PC-3 (cell line): ENCODE results near the gene POTEM. TPM values are rescaled to one million over a fixed set of nuclear protein-coding genes. Genes with fewer than 3 reads are reported as not detected.
"Not testable (repeated sequence)": the region's sequence is repeated elsewhere in the genome, so short reads cannot be mapped to it uniquely, and the experiment has no call there.

Source experiments
- ATAC-seq: fragments of 200-7000 bp; cut with Tn5 transposase; 2 replicates; pipeline ENCODE4 v1.9.1; 2020; ENCODE audit warnings: mild to moderate bottlenecking, moderate library complexity
- Bru-seq: library from RNA; stranded (reverse); fragments of 400-500 nt; gene quantifications from one replicate; lab custom pipeline; 2021; lab: Mats Ljungman, UMichigan
- BruChase-seq, 2 experiments: library from RNA; stranded (reverse); fragments of 400-500 nt; gene quantifications; one replicate each; lab custom pipeline; 2021; lab: Mats Ljungman, UMichigan
- BruUV-seq: library from RNA; stranded (reverse); fragments of 400-500 nt; replicated peaks from 2 replicates; lab custom pipeline; 2021; lab: Mats Ljungman, UMichigan
- CTCF ChIA-PET: fragments of 300-600 bp; sonication (Branson Sonifier 250); formaldehyde crosslinking; loops from one replicate; lab custom pipeline; 2022; ENCODE audit warnings: antibody characterized with exemption; lab: Charles Lee
- POLR2A ChIA-PET: fragments of 300-600 bp; sonication (Branson Sonifier 250); formaldehyde crosslinking; loops from one replicate; lab custom pipeline; 2022; ENCODE audit warnings: antibody characterized with exemption; ENCODE audit not compliant: unreplicated experiment; lab: Charles Lee
- DNase-seq: peaks from one replicate; pipeline ENCODE4 v3.0.0-alpha.2; 2015
- H2AFZ ChIP-seq: fragments of 300-600 bp; sonication (generic); 2 replicates; pipeline ENCODE4 v1.6.0; 2016; ENCODE audit warnings: antibody characterized with exemption, low read length
- H3F3A ChIP-seq: fragments of 300-600 bp; sonication (generic); one replicate; pipeline ENCODE4 v1.6.0; 2017; ENCODE audit warnings: antibody characterized with exemption, low read length, control low read depth, mild to moderate bottlenecking; ENCODE audit not compliant: unreplicated experiment
- H3K27ac ChIP-seq: fragments of 300-600 bp; sonication (generic); 2 replicates; pipeline ENCODE4 v1.5.1; 2016; ENCODE audit warnings: mild to moderate bottlenecking, low read length
- H3K27me3 ChIP-seq: fragments of 300-600 bp; sonication (generic); 2 replicates; pipeline ENCODE4 v1.6.1; 2016; ENCODE audit warnings: low read length, mixed read lengths
- H3K36me3 ChIP-seq: fragments of 300-600 bp; sonication (generic); 2 replicates; pipeline ENCODE4 v1.6.1; 2016; ENCODE audit warnings: low read depth, mixed run types, low read length, mixed read lengths
- H3K4me1 ChIP-seq: fragments of 300-600 bp; sonication (generic); 2 replicates; pipeline ENCODE4 v1.5.1; 2016; ENCODE audit warnings: low read length; ENCODE audit not compliant: insufficient read depth
- H3K4me2 ChIP-seq: fragments of 300-600 bp; sonication (generic); 2 replicates; pipeline ENCODE4 v1.6.0; 2016; ENCODE audit warnings: low read length
- H3K4me3 ChIP-seq: fragments of 300-600 bp; sonication (generic); 2 replicates; pipeline ENCODE4 v1.5.1; 2016; ENCODE audit warnings: mild to moderate bottlenecking, low read length, mixed read lengths
- H3K79me2 ChIP-seq: fragments of 300-600 bp; sonication (generic); 2 replicates; pipeline ENCODE4 v1.6.1; 2017; ENCODE audit warnings: low read length, mixed read lengths
- H3K9ac ChIP-seq: fragments of 300-600 bp; sonication (generic); 2 replicates; pipeline ENCODE4 v1.6.0; 2016; ENCODE audit warnings: mild to moderate bottlenecking, low read length
- H3K9me2 ChIP-seq: fragments of 300-600 bp; sonication (generic); replicated peaks from 2 replicates; pipeline ENCODE4 v1.6.1; 2016; ENCODE audit warnings: mixed run types, low read length, mixed read lengths
- H3K9me3 ChIP-seq: fragments of 300-600 bp; sonication (generic); 2 replicates; pipeline ENCODE4 v1.6.1; 2016; ENCODE audit warnings: low read length, mixed read lengths
- H4K20me1 ChIP-seq: fragments of 300-600 bp; sonication (generic); 2 replicates; pipeline ENCODE4 v1.6.1; 2016; ENCODE audit warnings: low read length, mixed read lengths
- intact Hi-C: fragments of 100-400 bp; cut with micrococcal nuclease; formaldehyde crosslinking; loops from 2 replicates; pipeline ENCODE4 v1.9.0; 2023
- long read RNA-seq: library from polyadenylated mRNA; unstranded; transcript quantifications from one replicate; pipeline ENCODE4 v2.0.0, GENCODE V29; 2021; ENCODE audit not compliant: unreplicated experiment
- total RNA-seq: library from RNA; depleted of rRNA; stranded (reverse); fragments of >200 nt; gene quantifications from 2 replicates; pipeline ENCODE4 v1.2.3, GENCODE V29; 2014; rRNA removed

POTEM gene
- 0.12 TPM in 1 of 2 replicates, not detected in the other for total RNA-seq
- Bru-seq, nascent RNA, result not detected
- percentile 3 among the genes with signal in this experiment for BruChase-seq, experiment 1, labeled RNA remaining after a 6-hour chase
- not detected for BruChase-seq, experiment 2, labeled RNA remaining after a 2-hour chase
- long read RNA-seq, result 0 reads

GRCh38 chr14:18967134-18967533, at the start of gene POTEM:
POTEM (plus strand) TSS chr14:18967434; CDS start chr14:18967486, 52 bp downstream.
- H3K4me1 ChIP-seq, ATAC-seq, intact Hi-C loops, POLR2A ChIA-PET, H3K9ac ChIP-seq, H3K4me3 ChIP-seq, H3K36me3 ChIP-seq, H3K27me3 ChIP-seq, H3F3A ChIP-seq, H4K20me1 ChIP-seq, H3K9me2 ChIP-seq, DNase-seq, H2AFZ ChIP-seq, H3K79me2 ChIP-seq, BruUV-seq, H3K9me3 ChIP-seq, CTCF ChIA-PET, H3K27ac ChIP-seq, H3K4me2 ChIP-seq: not testable (repeated sequence)

- H3K4me1 ChIP-seq, H3K9ac ChIP-seq, CTCF ChIA-PET, H3K9me2 ChIP-seq, H3K9me3 ChIP-seq, H3F3A ChIP-seq, H4K20me1 ChIP-seq, H3K36me3 ChIP-seq, H3K4me3 ChIP-seq, H3K4me2 ChIP-seq, H2AFZ ChIP-seq, DNase-seq, ATAC-seq, intact Hi-C loops, H3K27me3 ChIP-seq, BruUV-seq, H3K79me2 ChIP-seq, POLR2A ChIA-PET, H3K27ac ChIP-seq: not testable (repeated sequence)
Measured at GRCh38 chr14:18918345-18918744, 48.9 kb upstream of the POTEM start.

- ATAC-seq, H3K27me3 ChIP-seq: not testable (repeated sequence)
Measured at GRCh38 chr14:18920052-18920451, 47.2 kb upstream of the POTEM start.

GRCh38 chr14:18921055-18921701, 46.1 kb upstream of the POTEM start:
- H3K4me1 ChIP-seq, H3K9me3 ChIP-seq, H3K79me2 ChIP-seq, H4K20me1 ChIP-seq, H3K4me3 ChIP-seq, H3F3A ChIP-seq, H3K27me3 ChIP-seq, H3K9ac ChIP-seq, H3K4me2 ChIP-seq, H3K36me3 ChIP-seq, ATAC-seq, DNase-seq, BruUV-seq, H3K27ac ChIP-seq, intact Hi-C loops, H3K9me2 ChIP-seq, POLR2A ChIA-PET, H2AFZ ChIP-seq, CTCF ChIA-PET: not testable (repeated sequence)

More at GRCh38 chr14:18920052-18920451, 47.2 kb upstream of the POTEM start:
- CTCF ChIA-PET, H3K9me2 ChIP-seq, H3K79me2 ChIP-seq, H3K4me3 ChIP-seq, H3K27ac ChIP-seq, H3K9ac ChIP-seq, intact Hi-C loops, H3K36me3 ChIP-seq, H3K9me3 ChIP-seq, H3K4me2 ChIP-seq, BruUV-seq, DNase-seq, H2AFZ ChIP-seq, POLR2A ChIA-PET, H3K4me1 ChIP-seq, H3F3A ChIP-seq, H4K20me1 ChIP-seq: not testable (repeated sequence)

- H3K36me3 ChIP-seq, H3K4me2 ChIP-seq, H3F3A ChIP-seq, H3K27ac ChIP-seq, intact Hi-C loops, H3K9me2 ChIP-seq, BruUV-seq, H3K4me3 ChIP-seq, CTCF ChIA-PET, H4K20me1 ChIP-seq, DNase-seq, H3K4me1 ChIP-seq, H3K9ac ChIP-seq, H3K27me3 ChIP-seq, ATAC-seq, POLR2A ChIA-PET, H3K79me2 ChIP-seq, H3K9me3 ChIP-seq, H2AFZ ChIP-seq: not testable (repeated sequence)
Measured at GRCh38 chr14:18936848-18937247, 30.4 kb upstream of the POTEM start.

GRCh38 chr14:18938733-18939132, 28.5 kb upstream of the POTEM start:
- H3K4me1 ChIP-seq, DNase-seq, H3K79me2 ChIP-seq, H3K9ac ChIP-seq, POLR2A ChIA-PET, H3K9me2 ChIP-seq, H4K20me1 ChIP-seq, intact Hi-C loops, H3K36me3 ChIP-seq, H2AFZ ChIP-seq, H3F3A ChIP-seq, H3K9me3 ChIP-seq, ATAC-seq, H3K4me3 ChIP-seq, H3K27me3 ChIP-seq, H3K4me2 ChIP-seq, H3K27ac ChIP-seq, BruUV-seq, CTCF ChIA-PET: not testable (repeated sequence)
